ENCODE results near the gene RBM34.

RBM34 gene

DNA sequence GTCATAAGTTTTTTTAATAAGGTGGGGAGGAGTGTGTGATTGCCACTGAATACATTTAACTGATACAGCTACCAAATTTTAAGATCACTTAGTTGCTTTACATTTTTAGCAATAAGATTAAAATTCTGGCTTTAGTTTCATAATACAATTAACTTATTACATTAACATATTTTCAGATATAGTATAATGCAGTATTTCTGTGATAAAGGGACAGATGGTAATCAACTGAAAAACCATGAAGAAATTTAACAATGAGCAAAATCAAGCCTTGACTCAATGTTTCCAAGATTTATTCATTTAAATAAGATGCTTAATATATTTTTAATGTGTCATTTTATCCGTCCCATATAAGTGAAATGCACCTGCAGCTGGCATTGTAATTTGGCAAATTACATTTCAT is 36.4 kb downstream of the RBM34 start:
- DNase-seq (ENCODE audit: low read depth), result no peak
- TF ChIP-seq, protein P1, sequence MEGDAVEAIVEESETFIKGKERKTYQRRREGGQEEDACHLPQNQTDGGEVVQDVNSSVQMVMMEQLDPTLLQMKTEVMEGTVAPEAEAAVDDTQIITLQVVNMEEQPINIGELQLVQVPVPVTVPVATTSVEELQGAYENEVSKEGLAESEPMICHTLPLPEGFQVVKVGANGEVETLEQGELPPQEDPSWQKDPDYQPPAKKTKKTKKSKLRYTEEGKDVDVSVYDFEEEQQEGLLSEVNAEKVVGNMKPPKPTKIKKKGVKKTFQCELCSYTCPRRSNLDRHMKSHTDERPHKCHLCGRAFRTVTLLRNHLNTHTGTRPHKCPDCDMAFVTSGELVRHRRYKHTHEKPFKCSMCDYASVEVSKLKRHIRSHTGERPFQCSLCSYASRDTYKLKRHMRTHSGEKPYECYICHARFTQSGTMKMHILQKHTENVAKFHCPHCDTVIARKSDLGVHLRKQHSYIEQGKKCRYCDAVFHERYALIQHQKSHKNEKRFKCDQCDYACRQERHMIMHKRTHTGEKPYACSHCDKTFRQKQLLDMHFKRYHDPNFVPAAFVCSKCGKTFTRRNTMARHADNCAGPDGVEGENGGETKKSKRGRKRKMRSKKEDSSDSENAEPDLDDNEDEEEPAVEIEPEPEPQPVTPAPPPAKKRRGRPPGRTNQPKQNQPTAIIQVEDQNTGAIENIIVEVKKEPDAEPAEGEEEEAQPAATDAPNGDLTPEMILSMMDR (IDR thresholded peaks at IDR 0.05; ENCODE audit: low read depth, low read length, missing control alignments), result no peak
- H3K4me3 ChIP-seq (ENCODE audit: low read depth, low read length), result no peak overlapping the region
- in situ Hi-C loops (cut with HindIII; ENCODE audit: low sequenced_read_pairs), result no loop called here

DNA sequence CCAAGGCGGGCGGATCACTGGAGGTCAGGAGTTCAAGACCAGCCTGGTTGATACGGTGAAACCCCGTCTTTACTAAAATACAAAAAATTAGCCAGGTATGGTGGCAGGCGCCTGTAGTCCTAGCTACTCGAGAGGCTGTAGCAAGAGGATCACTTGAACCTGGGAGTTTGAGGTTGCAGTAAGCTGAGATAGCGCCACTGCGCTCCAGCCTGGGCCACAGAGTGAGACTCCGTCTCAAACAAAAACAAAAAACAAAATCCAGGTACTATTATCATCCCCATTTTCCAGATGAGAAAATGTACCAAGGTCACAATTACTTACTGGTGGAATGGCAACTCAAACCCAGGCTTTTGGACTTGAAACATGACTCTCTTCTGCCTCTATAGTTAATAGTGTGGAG is 36.9 kb downstream of the RBM34 start:
- in situ Hi-C loops (cut with HindIII; ENCODE audit: low sequenced_read_pairs), result no loop called here
- TF ChIP-seq, protein P1 (IDR thresholded peaks at IDR 0.05; ENCODE audit: low read depth, low read length, missing control alignments), result no peak
- no peak for DNase-seq (ENCODE audit: low read depth)
- no peak overlapping the region for H3K4me3 ChIP-seq (ENCODE audit: low read depth, low read length)

DNA sequence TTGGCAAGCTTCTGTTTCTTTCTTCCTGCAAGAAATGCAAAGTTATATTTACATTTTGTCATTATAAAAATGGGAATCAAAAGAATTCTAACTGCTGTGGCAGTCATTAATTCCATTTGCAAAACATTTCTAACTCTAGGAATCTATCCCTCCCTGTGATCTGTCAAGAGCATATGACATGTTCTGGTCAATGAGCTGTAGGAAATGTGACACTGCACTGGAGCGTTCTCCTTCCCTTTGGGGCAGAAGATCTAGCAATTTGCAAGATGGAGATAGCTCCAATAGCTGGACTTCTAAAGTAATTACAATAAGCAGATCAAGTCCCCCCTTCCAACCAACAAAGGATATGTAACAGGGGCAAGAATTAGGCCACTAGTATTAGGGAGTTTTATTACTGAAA is 38.7 kb downstream of the RBM34 start:
- DNase-seq (ENCODE audit: low read depth), result no peak
- H3K4me3 ChIP-seq (ENCODE audit: low read depth, low read length), result no peak overlapping the region
- in situ Hi-C loops (cut with HindIII; ENCODE audit: low sequenced_read_pairs), result no loop called here
- TF ChIP-seq, protein P1 (IDR thresholded peaks at IDR 0.05; ENCODE audit: low read depth, low read length, missing control alignments), result no peak

DNA sequence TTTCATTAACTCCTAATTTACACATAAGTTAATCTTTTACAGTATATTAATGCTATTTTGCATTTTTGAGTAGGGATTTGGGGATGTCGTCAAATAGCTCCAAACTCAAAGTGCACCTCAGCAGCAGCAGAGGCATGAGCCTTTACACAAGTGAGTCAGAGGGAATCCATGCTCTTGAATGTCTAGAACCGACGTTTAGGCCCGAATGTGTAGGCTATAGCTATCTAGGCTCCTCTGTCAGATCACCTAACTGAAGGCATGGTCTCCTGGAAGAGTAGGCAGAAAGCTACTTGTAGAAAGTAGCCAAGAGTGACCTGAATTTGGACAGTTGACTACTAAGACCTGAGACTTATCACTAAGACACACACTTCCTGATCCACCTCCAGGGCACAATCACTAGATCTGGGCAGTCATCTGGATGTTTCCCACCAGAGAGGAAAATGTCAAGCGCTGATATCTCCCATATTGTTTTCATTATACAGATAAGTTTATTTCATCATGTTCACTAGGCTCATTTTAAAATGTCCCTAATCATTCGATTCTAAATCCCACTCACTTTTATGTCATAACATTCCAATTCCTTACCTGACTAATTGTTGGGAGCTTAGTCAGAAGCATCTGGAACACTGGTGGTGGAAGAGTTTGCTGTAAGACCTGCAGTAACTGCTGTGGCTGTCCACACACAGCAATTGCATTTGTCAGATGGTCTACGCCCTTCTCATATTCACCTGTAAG is 47.7 kb downstream of the RBM34 start:
- in situ Hi-C loops (cut with HindIII; ENCODE audit: low sequenced_read_pairs), result no loop called here
- no peak overlapping the region for H3K4me3 ChIP-seq (ENCODE audit: low read depth, low read length)

DNA sequence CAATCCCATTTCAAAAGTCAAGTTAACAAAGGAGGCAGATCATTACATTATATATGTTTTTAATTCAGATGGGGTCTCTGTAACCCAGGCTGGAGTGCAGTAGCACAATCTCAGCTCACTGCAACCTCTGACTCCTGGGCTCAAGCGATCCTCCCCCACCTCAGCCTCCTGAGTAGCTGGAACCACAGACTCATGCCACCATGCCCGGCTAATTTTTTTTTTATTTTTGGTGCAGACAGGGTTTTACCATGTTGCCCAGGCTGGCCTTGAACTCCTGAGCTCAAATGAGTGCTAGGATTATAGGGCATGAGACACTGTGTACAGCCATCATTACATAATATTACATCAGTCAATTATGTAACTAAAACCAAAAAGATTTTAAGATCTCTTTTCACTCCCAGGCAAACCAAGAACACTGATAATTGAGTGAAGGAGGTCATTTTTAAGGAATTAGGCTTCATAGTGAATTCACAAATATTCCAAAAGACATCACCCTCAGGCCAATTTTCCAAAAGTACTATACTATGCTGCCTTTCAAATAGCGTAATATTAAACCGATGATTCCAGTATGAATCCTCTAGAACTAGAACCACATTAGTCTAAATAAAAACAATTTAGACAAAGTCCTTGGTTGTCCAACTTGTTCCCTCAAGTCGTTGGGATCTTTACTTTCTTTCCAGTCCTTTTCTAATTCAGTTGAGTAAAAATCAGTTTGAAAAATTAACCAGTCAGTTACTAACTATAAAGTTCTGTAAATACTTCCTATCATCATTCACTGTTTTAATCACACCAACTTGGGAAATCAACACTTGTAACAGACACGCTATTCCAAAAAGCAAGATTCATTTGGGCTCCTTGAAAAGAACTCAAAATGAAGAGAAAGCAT is 48.5 kb downstream of the RBM34 start:
- no peak overlapping the region for H3K4me3 ChIP-seq (ENCODE audit: low read depth, low read length)
- no peak for DNase-seq (ENCODE audit: low read depth)
- TF ChIP-seq, protein P1 (IDR thresholded peaks at IDR 0.05; ENCODE audit: low read depth, low read length, missing control alignments), result no peak
- in situ Hi-C loops (cut with HindIII; ENCODE audit: low sequenced_read_pairs), result no loop called here

More for the DNA sequence above, 47.7 kb downstream of the RBM34 start:
- TF ChIP-seq, protein P1 (IDR thresholded peaks at IDR 0.05; ENCODE audit: low read depth, low read length, missing control alignments), result no peak
- no peak for DNase-seq (ENCODE audit: low read depth)

DNA sequence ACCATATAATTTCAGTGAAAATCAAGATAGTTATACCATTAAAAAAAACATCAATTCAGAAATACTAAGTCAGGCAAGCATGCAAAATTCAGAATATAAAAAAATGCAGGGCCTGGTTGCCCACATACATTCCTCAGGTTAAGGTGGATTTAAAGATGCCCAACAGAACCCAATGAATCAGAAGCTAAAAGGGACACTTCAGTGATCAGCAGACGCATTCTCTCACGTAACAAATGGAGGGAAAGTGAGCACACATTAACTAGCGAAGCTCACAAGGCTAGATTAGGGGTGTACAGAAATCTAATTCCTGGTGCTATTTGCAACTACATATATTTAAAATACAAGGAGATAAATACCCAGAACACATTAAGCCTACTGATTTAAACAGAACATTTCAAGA is 49.9 kb downstream of the RBM34 start:
- DNase-seq (ENCODE audit: low read depth), result no peak
- TF ChIP-seq, protein P1 (IDR thresholded peaks at IDR 0.05; ENCODE audit: low read depth, low read length, missing control alignments), result no peak
- in situ Hi-C loops (cut with HindIII; ENCODE audit: low sequenced_read_pairs), result no loop called here
- no peak overlapping the region for H3K4me3 ChIP-seq (ENCODE audit: low read depth, low read length)

Data from astrocyte of the cerebellum (primary cell).